K562 (cell line): ENCODE results near the gene LAX1. TPM values are rescaled to one million over a fixed set of nuclear protein-coding genes. Genes with fewer than 3 reads are reported as not detected.

ENCODE experiments used
- ATAC-seq: fragments of 200-7000 bp; cut with Tn5 transposase; 3 replicates; pipeline ENCODE4 v1.9.1; 2020; ENCODE audit warnings: moderate library complexity
- BruUV-seq: library from RNA; stranded (reverse); fragments of 400-500 nt; replicated peaks from 2 replicates; lab custom pipeline; 2021; lab: Mats Ljungman, UMichigan
- CTCF ChIA-PET: fragments of 300-600 bp; formaldehyde crosslinking; extraction: SDS; loops from one replicate; lab custom pipeline; 2021; ENCODE audit warnings: low intra/inter-chr PET ratio; lab: Yijun Ruan, JAX
- POLR2A ChIA-PET: fragments of 300-600, 350-650 bp; sonication (Branson Sonifier 250); formaldehyde crosslinking; extraction: SDS; loops from one replicate; lab custom pipeline; 2021; ENCODE audit warnings: antibody characterized with exemption, inconsistent platforms; lab: Yijun Ruan, JAX
- DNase-seq, 4 experiments: peaks; one replicate each; pipeline versions ENCODE4 v3.0.0 to v3.0.0-alpha.2; 2011 to 2018; ENCODE audit warnings: low spot score in 3 of 4, mixed read lengths in 3 of 4; ENCODE audit errors: extremely low read depth in 1 of 4
- FAIRE-seq: peaks from 2 replicates; lab custom pipeline; 2011; peaks lifted over from hg19 to GRCh38; lab: Jason Lieb, UNC
- H2AFZ ChIP-seq: 2 replicates; pipeline ENCODE4 v1.6.0; 2011; ENCODE audit warnings: low read depth, low read length, control low read depth, inconsistent platforms
- H3K27ac ChIP-seq: fragments of 200-600 bp; 3 replicates; pipeline ENCODE4 v1.8.0; 2011; ENCODE audit warnings: low read depth, mild to moderate bottlenecking, control low read depth, inconsistent platforms, low read length, moderate library complexity, mixed read lengths; ENCODE audit errors: extremely low read depth
- H3K27me3 ChIP-seq, 2 experiments: fragments of 300-600 bp in 1 of 2; 2 replicates in 1 of 2; 3 replicates in 1 of 2; pipeline versions ENCODE4 v1.6.0 to v1.8.0; 2011; ENCODE audit warnings: inconsistent platforms in 2 of 2, low read length in 2 of 2, mild to moderate bottlenecking in 1 of 2, mixed read lengths in 1 of 2, moderate library complexity in 1 of 2; ENCODE audit not compliant: control insufficient read depth in 2 of 2, insufficient read depth in 2 of 2
- H3K36me3 ChIP-seq: fragments of 300-600 bp; 3 replicates; pipeline ENCODE4 v1.8.0; 2011; ENCODE audit warnings: mild to moderate bottlenecking, low read length, inconsistent platforms; ENCODE audit not compliant: control insufficient read depth, insufficient read depth
- H3K4me1 ChIP-seq, 2 experiments: fragments of 200-600 bp in 1 of 2; replicated peaks in 1 of 2; 2 replicates in 1 of 2; 3 replicates in 1 of 2; pipeline versions ENCODE4 v1.5.1 to v1.8.0; 2011; ENCODE audit warnings: inconsistent platforms in 2 of 2, low read length in 2 of 2, mild to moderate bottlenecking in 1 of 2, mixed read lengths in 1 of 2, moderate library complexity in 1 of 2; ENCODE audit not compliant: control insufficient read depth in 2 of 2, insufficient read depth in 2 of 2
- H3K4me2 ChIP-seq: 2 replicates; pipeline ENCODE4 v1.6.1; 2011; ENCODE audit warnings: low read length, control low read depth, inconsistent platforms, mixed read lengths; ENCODE audit not compliant: insufficient read depth
- H3K4me3 ChIP-seq: fragments of 200-600 bp; sonication (generic), shearing (Covaris generic); 2 replicates; pipeline ENCODE4 v1.5.1; 2016; ENCODE audit warnings: control low read depth, inconsistent platforms
- H3K79me2 ChIP-seq: fragments of 200-600 bp; 3 replicates; pipeline ENCODE4 v1.8.0; 2011; ENCODE audit warnings: low read length, inconsistent platforms; ENCODE audit not compliant: control insufficient read depth, insufficient read depth
- H3K9ac ChIP-seq, 2 experiments: 2 replicates each; pipeline versions ENCODE4 v1.6.0 to v1.6.1; 2011; ENCODE audit warnings: low read depth in 2 of 2, low read length in 2 of 2, control low read depth in 1 of 2, inconsistent platforms in 1 of 2, mild to moderate bottlenecking in 1 of 2, mixed read lengths in 1 of 2; ENCODE audit not compliant: insufficient read depth in 1 of 2
- H3K9me1 ChIP-seq: one replicate; pipeline ENCODE4 v1.6.0; 2011; ENCODE audit warnings: inconsistent platforms, mild to moderate bottlenecking, low read length, moderate library complexity; ENCODE audit not compliant: control insufficient read depth, insufficient read depth
- H3K9me3 ChIP-seq: replicated peaks from 2 replicates; pipeline ENCODE4 v1.5.1; 2011; ENCODE audit warnings: low read depth, low read length, inconsistent platforms; ENCODE audit not compliant: control insufficient read depth, insufficient read depth
- H4K20me1 ChIP-seq: replicated peaks from 2 replicates; pipeline ENCODE4 v1.6.1; 2011; ENCODE audit warnings: low read length, inconsistent platforms, mixed read lengths; ENCODE audit not compliant: control insufficient read depth, insufficient read depth
- CBX1 ChIP-seq: sonication (generic); IDR thresholded peaks from 2 replicates; pipeline ENCODE4 v1.6.1; 2016; ENCODE audit warnings: antibody characterized with exemption, low read depth, mild to moderate bottlenecking
- CSDE1 ChIP-seq, 2 experiments: fragments of 450-650 bp; IDR thresholded peaks; 2 replicates each; pipeline ENCODE4 v1.6.1; 2016; ENCODE audit warnings: mild to moderate bottlenecking in 1 of 2
- GMEB1 ChIP-seq: fragments of 250-450 bp; sonication (Bioruptor Pico); IDR thresholded peaks from 2 replicates; pipeline ENCODE4 v1.4.0; 2020; ENCODE audit warnings: mild to moderate bottlenecking
- NONO ChIP-seq, 2 experiments: fragments of 200-400 bp in 1 of 2; fragments of 450-650 bp in 1 of 2; formaldehyde crosslinking in 1 of 2; IDR thresholded peaks; 2 replicates each; pipeline ENCODE4 v1.6.1; 2017; ENCODE audit warnings: low read depth in 2 of 2, mild to moderate bottlenecking in 2 of 2, moderate library complexity in 2 of 2, low read length in 1 of 2
- RBM22 ChIP-seq: fragments of 200-400 bp; formaldehyde crosslinking; IDR thresholded peaks from 2 replicates; pipeline ENCODE4 v1.6.1; 2018; ENCODE audit warnings: low read length, low read depth; ENCODE audit not compliant: poor library complexity, severe bottlenecking
- RFX5 ChIP-seq: IDR thresholded peaks from 2 replicates; pipeline ENCODE4 v1.6.1; 2011; ENCODE audit warnings: low read depth, mild to moderate bottlenecking, improper control_type of control experiment, low read length
- RUNX1 ChIP-seq: sonication (generic); IDR thresholded peaks from 2 replicates; pipeline ENCODE4 v1.6.1; 2016; ENCODE audit warnings: antibody characterized with exemption, low read depth
- SIRT6 ChIP-seq: IDR thresholded peaks from one replicate; pipeline ENCODE4 v1.6.1; 2012; ENCODE audit warnings: low read depth, mild to moderate bottlenecking, control low read depth, inconsistent platforms, low read length, moderate library complexity
- SREBF2 ChIP-seq: sonication (generic); formaldehyde crosslinking; IDR thresholded peaks from 2 replicates; pipeline ENCODE4 v1.4.0; 2020; ENCODE audit warnings: mild to moderate bottlenecking, missing genetic modification reagents
- SUPT5H ChIP-seq: fragments of 450-650 bp; IDR thresholded peaks from 2 replicates; pipeline ENCODE4 v1.6.1; 2016
- ZFX ChIP-seq: sonication (generic); formaldehyde crosslinking; IDR thresholded peaks from 2 replicates; pipeline ENCODE4 v1.8.0; 2022; ENCODE audit warnings: mild to moderate bottlenecking, missing genetic modification reagents, moderate library complexity
- ZKSCAN3 ChIP-seq: fragments of 250-450 bp; sonication (Bioruptor Pico); IDR thresholded peaks from 2 replicates; pipeline ENCODE4 v1.4.0; 2020
- ZNF146 ChIP-seq: IDR thresholded peaks from one replicate; pipeline ENCODE4 v1.6.1; 2018; ENCODE audit warnings: missing compliant biosample characterization; ENCODE audit not compliant: unreplicated experiment
- ZNF408 ChIP-seq: fragments of 250-450 bp; sonication (Bioruptor Pico); IDR thresholded peaks from 2 replicates; pipeline ENCODE4 v1.4.0; 2020; ENCODE audit warnings: low read depth, mild to moderate bottlenecking, moderate library complexity
- WGBS: fragments of 100-300 bp; shearing (Covaris generic); methylation state at CpG from one replicate; pipeline ENCODE4 v1.1.6; 2016; ENCODE audit warnings: low coverage, mixed read lengths; ENCODE audit not compliant: insufficient coverage; ENCODE audit errors: missing lambda C conversion rate; 5-methylcytosine and 5-hydroxymethylcytosine counted together
- in situ Hi-C: fragments of 300-500 bp; cut with MboI; formaldehyde crosslinking; loops from 4 replicates; pipeline ENCODE4 v1.15.0; 2018; ENCODE audit warnings: inconsistent platforms, mixed read lengths
- intact Hi-C: fragments of 100-400 bp; cut with micrococcal nuclease; formaldehyde crosslinking; loops from 2 replicates; pipeline ENCODE4 v1.14.2; 2022
- polyA plus RNA-seq, 8 experiments: library from polyadenylated mRNA; depleted of rRNA in 4 of 8; stranded (reverse) in 5 of 8; unstranded in 3 of 8; fragments of >200 nt; fragmentation: Nextera tagmentation in 2 of 8; fragmentation: Illumina TruSeq in 1 of 8; extraction: Ambion mirVana in 2 of 8; extraction: Trizol in 1 of 8; gene quantifications; 2 replicates each; pipeline versions ENCODE4 v1.2.1 to v1.2.3, GENCODE V29; 2011 to 2014; ENCODE audit warnings: inconsistent platforms in 1 of 8, missing spikeins in 1 of 8
- total RNA-seq, 7 experiments: library from RNA; depleted of rRNA in 6 of 7; stranded (reverse); fragments of >200 nt in 6 of 7; fragmentation: Illumina TruSeq in 2 of 7; extraction: Trizol in 2 of 7; gene quantifications; 2 replicates each; pipeline versions ENCODE4 v1.2.1 to v1.2.3, GENCODE V29; 2011 to 2021; ENCODE audit warnings: low replicate concordance in 1 of 7
- TF ChIP-seq, protein P1 (sequence below): IDR thresholded peaks from 3 replicates; pipeline ENCODE4 v1.6.1; 2011; ENCODE audit warnings: borderline replicate concordance, mild to moderate bottlenecking, moderate library complexity; ENCODE audit not compliant: insufficient read length; ENCODE audit errors: extremely low read depth

LAX1 gene
- total and polyA plus RNA-seq, 9 of the 15 experiments (the other 6 are each of a cell fraction or from before 2014, with no cell fraction given): not detected

GRCh38 chr1:203791498-203791897, 26.5 kb downstream of the LAX1 start:
- peaks cover 6% of the 10 kb centered on the region for H3K79me2 ChIP-seq
- POLR2A ChIA-PET: interaction anchor here (0.5 to 1.5 kb wide), 4 partner anchors 9 to 1207 kb away, joined by 3 to 5 read pairs (median 4); no protein-coding TSS in a partner anchor
- ATAC-seq (no peak), DNase-seq (no peak), FAIRE-seq (no peak)
- intact Hi-C loops: no loop called here
- peaks cover 2 to 5% of the 10 kb centered on the region in 2 experiments; a peak in 4 of 5 replicates for H3K4me1 ChIP-seq
- in situ Hi-C loops: no loop called here
- H3K27ac ChIP-seq: no peak overlapping the region
- BruUV-seq: no TSS peak
- WGBS: 38% methylated on average over 3 of the region's 3 CpGs
- no peak overlapping the region for H3K4me3 ChIP-seq
- H3K4me2 ChIP-seq: no peak overlapping the region
- no peak overlapping the region for H2AFZ ChIP-seq
- peaks cover 5% of the 10 kb centered on the region; the same call in 1 of the 3 replicates for H3K36me3 ChIP-seq
- no peaks in the 10 kb centered on the region for H3K27me3 ChIP-seq
- CTCF ChIA-PET: no interaction called here
- no peaks in the 10 kb centered on the region for H3K9me3 ChIP-seq
- TF ChIP-seq, protein P1, sequence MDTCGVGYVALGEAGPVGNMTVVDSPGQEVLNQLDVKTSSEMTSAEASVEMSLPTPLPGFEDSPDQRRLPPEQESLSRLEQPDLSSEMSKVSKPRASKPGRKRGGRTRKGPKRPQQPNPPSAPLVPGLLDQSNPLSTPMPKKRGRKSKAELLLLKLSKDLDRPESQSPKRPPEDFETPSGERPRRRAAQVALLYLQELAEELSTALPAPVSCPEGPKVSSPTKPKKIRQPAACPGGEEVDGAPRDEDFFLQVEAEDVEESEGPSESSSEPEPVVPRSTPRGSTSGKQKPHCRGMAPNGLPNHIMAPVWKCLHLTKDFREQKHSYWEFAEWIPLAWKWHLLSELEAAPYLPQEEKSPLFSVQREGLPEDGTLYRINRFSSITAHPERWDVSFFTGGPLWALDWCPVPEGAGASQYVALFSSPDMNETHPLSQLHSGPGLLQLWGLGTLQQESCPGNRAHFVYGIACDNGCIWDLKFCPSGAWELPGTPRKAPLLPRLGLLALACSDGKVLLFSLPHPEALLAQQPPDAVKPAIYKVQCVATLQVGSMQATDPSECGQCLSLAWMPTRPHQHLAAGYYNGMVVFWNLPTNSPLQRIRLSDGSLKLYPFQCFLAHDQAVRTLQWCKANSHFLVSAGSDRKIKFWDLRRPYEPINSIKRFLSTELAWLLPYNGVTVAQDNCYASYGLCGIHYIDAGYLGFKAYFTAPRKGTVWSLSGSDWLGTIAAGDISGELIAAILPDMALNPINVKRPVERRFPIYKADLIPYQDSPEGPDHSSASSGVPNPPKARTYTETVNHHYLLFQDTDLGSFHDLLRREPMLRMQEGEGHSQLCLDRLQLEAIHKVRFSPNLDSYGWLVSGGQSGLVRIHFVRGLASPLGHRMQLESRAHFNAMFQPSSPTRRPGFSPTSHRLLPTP: no peak
- TF ChIP-seq ZKSCAN3 (CRISPR knock-in tag): no peak
- TF ChIP-seq SUPT5H: no peak
- no peak for TF ChIP-seq ZFX
- no peak for TF ChIP-seq CSDE1 (IDR thresholded peaks at IDR 0.05)
- TF ChIP-seq ZNF146: no peak
- no peak for TF ChIP-seq ZNF408 (CRISPR knock-in tag)
- TF ChIP-seq RFX5: no peak
- no peak for TF ChIP-seq RUNX1
- TF ChIP-seq CBX1: no peak
- TF ChIP-seq SREBF2 (CRISPR knock-in tag): no peak
- TF ChIP-seq RBM22: no peak
- no peak for TF ChIP-seq GMEB1
- no peak for TF ChIP-seq SIRT6
- TF ChIP-seq NONO (IDR thresholded peaks at IDR 0.05; ENCODE audit: low read depth in 2 of 2, low read length in 1 of 2): no peak
- H3K9ac ChIP-seq: no peak overlapping the region
- H3K9me1 ChIP-seq: no peaks in the 10 kb centered on the region
- H4K20me1 ChIP-seq: no peaks in the 10 kb centered on the region
